Muscle layer of colon (tissue), 2 donors: ENCODE results near the gene SOX11.

Experiments used
- H3K27ac ChIP-seq: one replicate; pipeline ENCODE4 v1.7.0; 2013; ENCODE audit warnings: low read depth, mild to moderate bottlenecking, low read length, moderate library complexity
- H3K27me3 ChIP-seq, 2 donors: one replicate each; pipeline ENCODE4 v1.7.0; 2013; ENCODE audit warnings: low read length in 2 of 2, mild to moderate bottlenecking in 2 of 2; ENCODE audit not compliant: insufficient read depth in 2 of 2, control insufficient read depth in 1 of 2
- H3K36me3 ChIP-seq: one replicate; pipeline ENCODE4 v1.7.0; 2013; ENCODE audit warnings: mild to moderate bottlenecking, low read length; ENCODE audit not compliant: insufficient read depth
- H3K4me1 ChIP-seq: one replicate; pipeline ENCODE4 v1.7.0; 2013; ENCODE audit warnings: mild to moderate bottlenecking, low read length; ENCODE audit not compliant: insufficient read depth
- H3K4me3 ChIP-seq, 2 donors: one replicate each; pipeline ENCODE4 v1.7.0; 2013; ENCODE audit warnings: low read length in 2 of 2, low read depth in 1 of 2, mild to moderate bottlenecking in 1 of 2, moderate library complexity in 1 of 2
- H3K9ac ChIP-seq: one replicate; pipeline ENCODE4 v1.7.0; 2013; ENCODE audit warnings: low read length
- H3K9me3 ChIP-seq: one replicate; pipeline ENCODE4 v1.7.0; 2013; ENCODE audit warnings: mild to moderate bottlenecking, low read length
- donor health status: abdominal sarcoma.
- donor health status: Adenocarcinoma of cecum.

SOX11 gene

DNA sequence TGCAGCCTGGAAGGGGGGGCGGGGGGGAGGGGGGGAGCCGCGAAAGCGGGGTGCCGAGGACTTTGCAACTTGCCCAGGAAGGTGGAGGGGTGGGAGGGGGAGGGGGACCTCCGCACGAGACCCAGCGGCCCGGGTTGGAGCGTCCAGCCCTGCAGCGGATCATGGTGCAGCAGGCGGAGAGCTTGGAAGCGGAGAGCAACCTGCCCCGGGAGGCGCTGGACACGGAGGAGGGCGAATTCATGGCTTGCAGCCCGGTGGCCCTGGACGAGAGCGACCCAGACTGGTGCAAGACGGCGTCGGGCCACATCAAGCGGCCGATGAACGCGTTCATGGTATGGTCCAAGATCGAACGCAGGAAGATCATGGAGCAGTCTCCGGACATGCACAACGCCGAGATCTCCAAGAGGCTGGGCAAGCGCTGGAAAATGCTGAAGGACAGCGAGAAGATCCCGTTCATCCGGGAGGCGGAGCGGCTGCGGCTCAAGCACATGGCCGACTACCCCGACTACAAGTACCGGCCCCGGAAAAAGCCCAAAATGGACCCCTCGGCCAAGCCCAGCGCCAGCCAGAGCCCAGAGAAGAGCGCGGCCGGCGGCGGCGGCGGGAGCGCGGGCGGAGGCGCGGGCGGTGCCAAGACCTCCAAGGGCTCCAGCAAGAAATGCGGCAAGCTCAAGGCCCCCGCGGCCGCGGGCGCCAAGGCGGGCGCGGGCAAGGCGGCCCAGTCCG, 540 bp downstream of the SOX11 start:
- no peak overlapping the region for H3K9ac ChIP-seq
- no peaks in the 10 kb centered on the region for H3K4me1 ChIP-seq
- H3K36me3 ChIP-seq = no peaks in the 10 kb centered on the region
- H3K9me3 ChIP-seq = no peaks in the 10 kb centered on the region
- H3K27me3 ChIP-seq = peaks cover 0 to 33% of the 10 kb centered on the region in 2 donors
- H3K4me3 ChIP-seq = peak overlapping the region; percentile 55 to 57
- H3K27ac ChIP-seq = peak overlapping the region; percentile 78

DNA sequence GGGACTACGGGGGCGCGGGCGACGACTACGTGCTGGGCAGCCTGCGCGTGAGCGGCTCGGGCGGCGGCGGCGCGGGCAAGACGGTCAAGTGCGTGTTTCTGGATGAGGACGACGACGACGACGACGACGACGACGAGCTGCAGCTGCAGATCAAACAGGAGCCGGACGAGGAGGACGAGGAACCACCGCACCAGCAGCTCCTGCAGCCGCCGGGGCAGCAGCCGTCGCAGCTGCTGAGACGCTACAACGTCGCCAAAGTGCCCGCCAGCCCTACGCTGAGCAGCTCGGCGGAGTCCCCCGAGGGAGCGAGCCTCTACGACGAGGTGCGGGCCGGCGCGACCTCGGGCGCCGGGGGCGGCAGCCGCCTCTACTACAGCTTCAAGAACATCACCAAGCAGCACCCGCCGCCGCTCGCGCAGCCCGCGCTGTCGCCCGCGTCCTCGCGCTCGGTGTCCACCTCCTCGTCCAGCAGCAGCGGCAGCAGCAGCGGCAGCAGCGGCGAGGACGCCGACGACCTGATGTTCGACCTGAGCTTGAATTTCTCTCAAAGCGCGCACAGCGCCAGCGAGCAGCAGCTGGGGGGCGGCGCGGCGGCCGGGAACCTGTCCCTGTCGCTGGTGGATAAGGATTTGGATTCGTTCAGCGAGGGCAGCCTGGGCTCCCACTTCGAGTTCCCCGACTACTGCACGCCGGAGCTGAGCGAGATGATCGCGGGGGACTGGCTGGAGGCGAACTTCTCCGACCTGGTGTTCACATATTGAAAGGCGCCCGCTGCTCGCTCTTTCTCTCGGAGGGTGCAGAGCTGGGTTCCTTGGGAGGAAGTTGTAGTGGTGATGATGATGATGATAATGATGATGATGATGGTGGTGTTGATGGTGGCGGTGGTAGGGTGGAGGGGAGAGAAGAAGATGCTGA, 1.4 kb downstream of the SOX11 start:
- H3K27ac ChIP-seq = peak overlapping the region; percentile 78
- no peaks in the 10 kb centered on the region for H3K9me3 ChIP-seq
- H3K27me3 ChIP-seq = peaks cover 0 to 33% of the 10 kb centered on the region in 2 donors
- H3K36me3 ChIP-seq = no peaks in the 10 kb centered on the region
- H3K4me3 ChIP-seq = peak overlapping the region; percentile 57 to 59
- no peaks in the 10 kb centered on the region for H3K4me1 ChIP-seq
- no peak overlapping the region for H3K9ac ChIP-seq

DNA sequence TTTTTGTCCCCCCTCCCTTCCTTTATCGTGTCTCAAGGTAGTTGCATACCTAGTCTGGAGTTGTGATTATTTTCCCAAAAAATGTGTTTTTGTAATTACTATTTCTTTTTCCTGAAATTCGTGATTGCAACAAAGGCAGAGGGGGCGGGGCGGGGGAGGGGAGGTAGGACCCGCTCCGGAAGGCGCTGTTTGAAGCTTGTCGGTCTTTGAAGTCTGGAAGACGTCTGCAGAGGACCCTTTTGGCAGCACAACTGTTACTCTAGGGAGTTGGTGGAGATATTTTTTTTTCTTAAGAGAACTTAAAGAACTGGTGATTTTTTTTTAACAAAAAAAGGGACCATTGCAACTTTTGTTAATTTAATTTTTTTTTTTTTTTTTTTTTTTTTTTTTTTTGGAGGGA, 2.1 kb downstream of the SOX11 start:
- H3K27ac ChIP-seq = no peak overlapping the region
- H3K4me3 ChIP-seq = peak overlapping the region in 1 of 2 donors; percentile 59
- peaks cover 0 to 33% of the 10 kb centered on the region in 2 donors for H3K27me3 ChIP-seq
- H3K36me3 ChIP-seq = no peaks in the 10 kb centered on the region
- H3K4me1 ChIP-seq = no peaks in the 10 kb centered on the region
- no peaks in the 10 kb centered on the region for H3K9me3 ChIP-seq
- no peak overlapping the region for H3K9ac ChIP-seq

DNA sequence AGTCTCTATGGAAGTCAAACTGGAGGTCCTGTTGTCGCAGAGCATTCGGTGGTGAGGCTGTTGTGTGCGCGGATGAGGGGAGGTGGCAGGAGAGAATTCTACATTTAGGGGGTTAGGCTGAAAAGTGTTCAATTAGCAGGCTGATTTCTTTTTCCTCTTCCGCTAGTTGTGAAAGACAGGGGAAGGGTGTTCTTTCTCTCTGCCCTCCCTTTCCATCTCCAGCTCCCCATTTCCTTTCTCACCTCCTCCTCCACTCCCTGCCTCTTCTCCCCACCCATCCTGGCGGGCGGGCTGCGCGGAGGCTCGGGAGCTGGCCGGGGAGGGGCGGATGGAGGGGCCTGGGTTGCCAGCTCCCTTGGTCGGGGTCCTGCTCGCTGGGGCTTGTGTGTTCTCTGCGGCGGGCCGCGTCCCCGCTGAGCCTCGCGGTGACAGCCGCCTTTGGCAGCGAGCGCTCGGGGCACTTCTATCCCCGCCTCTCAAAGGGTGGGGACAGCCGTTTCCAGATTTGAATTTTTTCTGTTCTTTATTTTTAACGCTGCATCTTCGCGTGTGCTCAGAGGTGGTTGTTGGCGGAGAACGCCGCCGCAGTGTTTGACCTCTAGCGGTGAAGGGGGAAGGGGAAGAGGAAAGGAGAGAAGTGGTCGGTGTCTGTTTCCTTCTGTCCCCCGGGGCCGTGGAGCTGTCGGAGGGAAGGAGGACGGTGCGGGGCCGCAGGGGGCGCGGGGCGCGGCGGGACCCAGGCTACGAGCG, 3.6 kb downstream of the SOX11 start:
- peak overlapping the region; percentile 79 for H3K27ac ChIP-seq
- H3K4me1 ChIP-seq = no peaks in the 10 kb centered on the region
- peaks cover 0 to 32% of the 10 kb centered on the region in 2 donors for H3K27me3 ChIP-seq
- peak overlapping the region; percentile 33 for H3K9ac ChIP-seq
- no peaks in the 10 kb centered on the region for H3K9me3 ChIP-seq
- H3K4me3 ChIP-seq = peak overlapping the region; percentile 53 to 71
- no peaks in the 10 kb centered on the region for H3K36me3 ChIP-seq

DNA sequence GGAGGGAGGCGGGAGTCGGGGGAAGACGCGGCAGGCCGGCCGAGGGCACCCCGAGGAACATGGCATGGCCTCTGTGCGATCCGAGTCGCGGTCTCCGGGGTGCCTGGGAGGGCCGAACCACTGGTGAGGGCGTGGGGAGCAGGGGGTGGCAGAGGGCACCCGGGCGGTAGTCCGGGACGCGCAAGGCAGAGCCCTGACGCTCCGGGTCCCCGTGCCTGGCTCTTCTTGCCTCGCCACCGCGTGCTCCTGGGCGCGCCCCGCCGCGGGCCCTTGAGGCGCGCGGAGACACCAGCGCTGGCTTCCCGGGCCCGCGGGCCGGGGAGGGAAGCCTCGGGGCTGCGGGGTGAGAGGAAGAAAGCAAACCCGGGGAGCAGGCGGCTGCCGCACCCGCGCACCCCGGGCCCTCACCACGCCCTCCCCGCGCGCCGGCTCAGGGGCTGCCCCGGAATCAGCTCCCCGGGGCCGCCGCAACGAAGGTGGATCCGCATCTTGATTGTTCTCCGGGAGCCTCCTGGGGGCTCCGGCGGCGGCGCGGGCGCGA, 4.3 kb downstream of the SOX11 start:
- peak overlapping the region; percentile 33 for H3K9ac ChIP-seq
- H3K4me3 ChIP-seq = peak overlapping the region; percentile 53 to 71
- no peaks in the 10 kb centered on the region for H3K4me1 ChIP-seq
- H3K27ac ChIP-seq = peak overlapping the region; percentile 79
- no peaks in the 10 kb centered on the region for H3K36me3 ChIP-seq
- H3K9me3 ChIP-seq = no peaks in the 10 kb centered on the region
- peaks cover 0 to 27% of the 10 kb centered on the region in 2 donors for H3K27me3 ChIP-seq

DNA sequence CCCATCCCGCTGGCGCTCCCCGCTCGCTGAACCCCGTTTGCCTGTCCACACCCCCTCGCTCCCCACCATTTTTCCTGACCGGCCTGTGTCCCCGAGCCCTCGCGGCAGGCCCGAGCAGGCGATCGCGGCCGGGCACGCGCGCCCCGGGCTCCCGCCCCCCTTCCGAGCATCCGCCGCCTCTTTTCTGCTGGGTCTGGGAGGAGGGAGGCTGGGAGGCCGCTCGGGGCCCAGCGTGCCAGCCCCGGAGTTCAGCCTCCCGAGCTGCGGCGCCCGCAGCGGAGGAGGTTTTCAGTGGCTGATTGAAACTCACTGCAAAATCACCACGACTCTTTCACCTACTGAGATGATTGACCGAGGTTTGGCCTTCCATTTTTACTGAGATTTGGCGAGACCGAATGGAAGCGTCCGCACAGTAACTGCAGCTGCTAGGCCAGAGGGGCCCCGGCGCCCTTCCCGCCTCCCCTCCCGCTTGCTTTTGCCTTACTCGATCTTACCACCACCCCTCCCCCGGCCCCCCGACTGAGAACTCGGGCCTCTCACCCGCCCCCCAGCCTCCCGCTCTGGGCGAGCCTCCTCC, 4.8 kb downstream of the SOX11 start:
- no peaks in the 10 kb centered on the region for H3K9me3 ChIP-seq
- H3K27me3 ChIP-seq = peaks cover 0 to 27% of the 10 kb centered on the region in 2 donors
- H3K9ac ChIP-seq = peak overlapping the region; percentile 33
- peak overlapping the region; percentile 52 for H3K27ac ChIP-seq
- H3K4me1 ChIP-seq = no peaks in the 10 kb centered on the region
- H3K36me3 ChIP-seq = no peaks in the 10 kb centered on the region
- H3K4me3 ChIP-seq = peak overlapping the region; percentile 53 to 71

DNA sequence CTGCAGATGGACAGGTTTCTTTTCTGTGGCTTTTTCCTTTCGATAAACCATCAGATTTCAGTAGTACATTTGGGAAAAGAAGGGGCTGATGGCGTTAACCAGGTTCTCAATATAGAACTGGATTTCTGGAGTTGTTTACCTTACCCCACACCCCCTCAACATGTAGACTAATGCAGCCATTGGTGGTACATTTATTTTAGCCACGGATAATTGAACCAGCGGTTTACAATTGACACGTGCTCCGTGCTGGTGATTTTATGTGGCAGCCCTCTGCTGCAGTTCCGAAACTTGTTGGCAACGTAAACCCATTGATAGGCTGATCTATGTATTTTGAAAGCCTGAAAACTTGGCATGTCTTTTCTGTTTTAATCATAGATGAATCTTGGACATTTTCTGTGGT, 5.4 kb downstream of the SOX11 start:
- H3K36me3 ChIP-seq = no peaks in the 10 kb centered on the region
- no peak overlapping the region for H3K9ac ChIP-seq
- H3K27me3 ChIP-seq = peaks cover 0 to 25% of the 10 kb centered on the region in 2 donors
- H3K27ac ChIP-seq = peak overlapping the region; percentile 52
- H3K4me1 ChIP-seq = no peaks in the 10 kb centered on the region
- no peaks in the 10 kb centered on the region for H3K9me3 ChIP-seq
- peak overlapping the region in 1 of 2 donors; percentile 7 for H3K4me3 ChIP-seq

DNA sequence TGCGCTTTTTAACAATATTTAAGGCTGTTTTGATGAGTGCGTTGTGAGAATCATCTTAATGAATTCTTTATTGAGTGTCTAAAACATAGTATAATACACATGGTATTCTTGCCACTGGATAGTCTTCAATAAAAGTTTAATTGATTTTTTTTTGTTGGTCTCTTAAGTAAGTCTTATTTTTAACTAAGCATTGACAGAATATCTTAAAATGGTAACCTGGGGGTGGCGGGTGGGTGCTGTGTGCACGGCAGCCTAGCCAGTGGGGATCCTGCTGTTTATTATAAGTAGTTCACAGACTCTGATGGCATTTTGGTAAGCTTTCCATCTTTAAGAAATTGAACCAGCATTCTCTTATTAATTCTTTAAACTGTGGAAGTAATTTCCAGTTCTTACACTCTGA, 6.0 kb downstream of the SOX11 start:
- Histone ChIP-seq H3K27me3 (peaks cover 0 to 21% of the 10 kb centered on the region in 2 donors), H3K4me3 (no peak overlapping the region), H3K9me3 (no peaks in the 10 kb centered on the region), H3K4me1 (no peaks in the 10 kb centered on the region), H3K27ac (no peak overlapping the region), H3K36me3 (no peaks in the 10 kb centered on the region), H3K9ac (no peak overlapping the region)

DNA sequence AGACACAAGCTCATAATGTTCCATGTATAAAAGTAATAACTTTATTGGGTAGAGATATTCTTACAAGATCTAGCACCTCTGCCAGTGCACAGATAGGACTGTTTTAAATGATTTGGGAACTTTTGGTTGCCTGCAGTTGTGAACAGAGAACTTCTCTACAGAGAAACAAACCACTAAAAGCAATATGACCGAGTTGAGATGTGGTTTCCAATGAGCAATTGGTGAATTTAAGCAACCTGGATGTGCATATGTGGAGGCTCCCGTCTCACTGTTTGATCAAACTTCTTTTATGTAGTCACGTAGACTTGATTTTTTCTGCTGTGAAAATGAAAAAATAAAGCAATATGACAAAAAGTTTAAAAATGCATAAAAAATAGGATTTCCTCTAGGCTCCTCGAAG, 7.8 kb downstream of the SOX11 start:
- Histone ChIP-seq H3K9ac (no peak overlapping the region), H3K27ac (no peak overlapping the region), H3K4me1 (no peaks in the 10 kb centered on the region), H3K9me3 (no peaks in the 10 kb centered on the region), H3K4me3 (no peak overlapping the region), H3K36me3 (no peaks in the 10 kb centered on the region), H3K27me3 (peaks cover 0 to 16% of the 10 kb centered on the region in 2 donors)

DNA sequence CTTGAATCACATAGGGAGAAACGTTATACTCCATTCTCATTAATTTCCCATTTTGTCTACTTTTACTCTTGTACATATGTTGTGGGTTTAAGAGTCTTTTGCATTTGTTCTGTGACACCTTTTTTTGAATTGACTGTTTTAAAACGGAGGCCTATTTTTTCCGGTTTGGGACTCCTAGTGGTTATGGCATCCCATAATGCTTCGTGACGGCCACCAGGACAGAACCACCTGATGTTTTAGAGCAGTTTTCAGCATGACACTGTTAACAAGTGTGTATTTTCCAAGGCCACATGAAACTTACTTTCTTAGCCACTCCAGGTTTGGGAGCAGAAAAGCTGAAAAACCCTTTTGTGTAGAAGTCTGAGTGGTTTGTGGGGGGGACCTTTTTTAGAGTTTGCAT, 8.4 kb downstream of the SOX11 start:
- H3K36me3 ChIP-seq = no peaks in the 10 kb centered on the region
- no peak overlapping the region for H3K9ac ChIP-seq
- H3K27ac ChIP-seq = no peak overlapping the region
- no peaks in the 10 kb centered on the region for H3K4me1 ChIP-seq
- H3K9me3 ChIP-seq = no peaks in the 10 kb centered on the region
- H3K4me3 ChIP-seq = no peak overlapping the region
- H3K27me3 ChIP-seq = peaks cover 0 to 21% of the 10 kb centered on the region in 2 donors
